ENCODE measurements around the gene NLGN4Y. TPM values are rescaled to one million over a fixed set of nuclear protein-coding genes. Genes with fewer than 3 reads are reported as not detected.

NLGN4Y gene
- polyA plus RNA-seq, 1 of the 3 experiments (the other 2 are of a cell fraction) = not detected

- H3K79me2 ChIP-seq (ENCODE audit: insufficient read depth) = no peaks in the 10 kb centered on the region
- H3K4me2 ChIP-seq = no peak overlapping the region
- no peak for DNase-seq
- no peaks in the 10 kb centered on the region for H3K9me3 ChIP-seq
- H4K20me1 ChIP-seq (ENCODE audit: insufficient read depth) = no peaks in the 10 kb centered on the region
- no peak overlapping the region for H2AFZ ChIP-seq (ENCODE audit: low read depth)
- H3K9me2 ChIP-seq = no peaks in the 10 kb centered on the region
- H3K27me3 ChIP-seq (ENCODE audit: insufficient read depth) = no peaks in the 10 kb centered on the region
- H3K27ac ChIP-seq (ENCODE audit: low read depth in 2 of 2, low read length in 1 of 2) = no peak overlapping the region
- ChIA-PET POLR2A (no interaction called here), CTCF (no interaction called here)
- TF ChIP-seq RAD21 (IDR thresholded peaks at IDR 0.05; ENCODE audit: low read length) = no peak
- no peak for TF ChIP-seq TCF12 (IDR thresholded peaks at IDR 0.05)
- no peak for TF ChIP-seq RCOR1 (IDR thresholded peaks at IDR 0.05; ENCODE audit: low read length)
- TF ChIP-seq YY1 (IDR thresholded peaks at IDR 0.05; ENCODE audit: low read depth) = no peak
- TF ChIP-seq GABPA (IDR thresholded peaks at IDR 0.05; ENCODE audit: low read depth) = no peak
- no peak for TF ChIP-seq ZBTB33 (IDR thresholded peaks at IDR 0.05; ENCODE audit: borderline replicate concordance, low read depth)
- TF ChIP-seq REST (IDR thresholded peaks at IDR 0.05; ENCODE audit: low read depth, low read length) = no peak
- TF ChIP-seq USF2 (IDR thresholded peaks at IDR 0.05; ENCODE audit: borderline replicate concordance, low read depth, low read length) = no peak
- no peak for TF ChIP-seq PBX3 (IDR thresholded peaks at IDR 0.05)
- TF ChIP-seq GATA2 (CRISPR knock-in tag; IDR thresholded peaks at IDR 0.05) = no peak
- no peak for TF ChIP-seq FOXM1 (IDR thresholded peaks at IDR 0.05; ENCODE audit: low read depth)
- no peak for TF ChIP-seq MAX (IDR thresholded peaks at IDR 0.05; ENCODE audit: low read depth)
- no peak for TF ChIP-seq NFIC (IDR thresholded peaks at IDR 0.05; ENCODE audit: borderline replicate concordance)
- TF ChIP-seq MXI1 (IDR thresholded peaks at IDR 0.05; ENCODE audit: low read depth, low read length) = no peak
- no peak for TF ChIP-seq MEF2A (IDR thresholded peaks at IDR 0.05; ENCODE audit: borderline replicate concordance, low read depth)
- no peaks in the 10 kb centered on the region for H3K36me3 ChIP-seq (replicated peaks in 1 of 2; ENCODE audit: control insufficient read depth in 1 of 2, insufficient read depth in 2 of 2, low read length in 1 of 2)
- no CpG with 5 or more reads among the region's 4 CpGs for WGBS (ENCODE audit: low lambda C conversion rate)
- H3K9ac ChIP-seq = no peak overlapping the region
- H3K4me1 ChIP-seq (ENCODE audit: control insufficient read depth in 1 of 2, insufficient read depth in 2 of 2, low read depth in 1 of 2, low read length in 1 of 2) = no peaks in the 10 kb centered on the region
- no peak overlapping the region for H3K4me3 ChIP-seq (ENCODE audit: low read depth in 2 of 2, low read length in 1 of 2)
- no peaks in the 10 kb centered on the region for H3F3A ChIP-seq (replicated peaks; ENCODE audit: insufficient read depth)
These were observed 224.0 kb downstream of the NLGN4Y start for GRCh38 chrY:14748329-14748728.
